Stimulated activated naive CD8-positive, alpha-beta T cell treated with anti-CD3 and anti-CD28 coated beads, Interleukin-15, Interleukin-2, amounts not matched to agents 100 U/mL and 50 U/mL, for 24 hours (primary cell): Measurements from ENCODE around the gene ZMYM3.
A peak's percentile ranks its signal among the peaks of the same experiment; 100 is the strongest.
"Not testable (repeated sequence)": the region's sequence is repeated elsewhere in the genome, so short reads cannot be mapped to it uniquely, and the experiment has no call there.

ENCODE experiments used
- ATAC-seq: fragments of 150-1000 bp; cut with Tn5 transposase; one replicate; pipeline ENCODE4 v1.10.0; 2021
- DNase-seq: peaks from one replicate; pipeline ENCODE4 v3.0.0; 2021

Gene ZMYM3

DNA sequence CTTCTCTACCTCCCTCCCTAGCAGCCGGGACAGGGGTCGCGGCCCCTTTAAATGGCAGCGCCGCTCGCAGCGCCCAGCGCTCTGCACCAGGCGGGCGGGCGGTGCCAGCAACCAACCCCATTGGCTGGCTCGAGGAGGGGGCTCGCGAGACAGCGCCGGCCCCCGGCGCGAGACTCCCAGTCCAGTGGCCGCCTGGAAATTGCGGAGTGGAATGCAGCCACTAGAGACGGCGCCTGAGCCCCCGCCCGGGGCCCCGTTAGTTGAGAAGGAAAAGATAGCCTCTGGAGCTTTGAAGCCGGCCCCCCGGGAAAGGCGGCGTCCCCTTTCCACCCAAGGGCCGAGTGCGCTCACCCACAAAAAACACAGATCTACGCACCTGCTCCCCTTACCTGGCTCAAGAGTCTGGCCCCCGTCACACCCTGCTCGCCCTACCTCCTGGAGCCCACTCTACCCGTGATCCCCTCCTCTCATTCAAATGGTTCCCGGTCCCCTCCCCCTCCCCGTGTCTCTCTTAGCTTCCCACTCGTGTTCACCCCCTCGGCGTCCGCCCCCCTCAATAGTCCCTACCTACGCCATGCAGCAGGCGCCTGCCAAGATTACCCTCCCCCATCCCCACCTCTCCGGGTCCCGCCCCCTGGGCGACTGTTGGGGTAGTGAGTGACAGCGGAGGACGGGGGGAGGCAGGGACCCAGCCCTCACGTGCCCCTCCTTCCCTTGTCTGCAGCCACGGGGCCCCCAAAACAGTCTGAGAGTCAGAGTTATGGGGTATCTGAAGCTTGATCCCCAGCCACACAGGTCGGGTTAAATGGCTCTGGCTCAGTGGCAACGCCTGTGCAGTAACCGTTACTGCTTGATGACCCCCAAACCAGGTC is at the start of gene ZMYM3:
ZMYM3 (minus strand) TSS at position 49 of the 872 bp plus-strand sequence. CDS start 885 bp downstream, outside the sequence.
- peak; percentile 89 for ATAC-seq

DNA sequence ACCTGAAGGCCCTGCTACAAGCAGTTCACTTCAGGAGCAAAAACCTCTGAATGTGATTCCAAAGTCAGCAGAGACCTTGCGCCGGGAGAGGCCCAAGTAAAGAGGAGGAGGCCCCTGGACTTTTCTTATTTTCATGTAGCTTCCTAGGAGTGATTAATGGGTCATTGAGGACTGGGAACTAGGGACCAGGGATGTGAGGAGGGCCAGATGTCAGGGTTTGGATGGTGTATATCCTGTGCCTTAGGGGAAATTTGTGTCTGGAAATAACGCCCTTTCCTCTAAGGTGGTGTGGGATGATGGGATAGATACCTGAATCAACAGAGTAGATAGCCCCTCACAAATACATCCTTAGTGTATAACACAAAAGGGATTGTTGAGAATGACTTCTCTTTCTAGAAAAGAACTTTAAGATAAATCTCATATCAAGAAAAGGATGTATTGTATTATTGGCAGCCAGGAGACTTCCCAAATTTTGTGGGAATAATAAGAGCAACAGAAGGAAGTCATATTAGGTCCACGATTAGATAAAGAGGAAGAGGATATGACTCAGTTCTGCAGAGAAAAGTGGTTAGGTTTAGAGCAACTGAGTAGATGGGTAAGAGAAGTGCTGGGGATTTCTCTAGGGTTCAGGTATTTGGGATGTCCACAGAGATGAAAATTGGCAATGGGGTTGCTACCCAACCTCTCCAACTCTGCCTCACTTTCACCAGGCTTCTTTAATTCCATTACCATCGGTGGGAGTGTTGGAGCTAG is 48.7 kb upstream of the ZMYM3 start:
- DNase-seq: no peak
- ATAC-seq: no peak

More for the DNA sequence above, at the start of gene ZMYM3:
- DNase-seq: peak; percentile 80

DNA sequence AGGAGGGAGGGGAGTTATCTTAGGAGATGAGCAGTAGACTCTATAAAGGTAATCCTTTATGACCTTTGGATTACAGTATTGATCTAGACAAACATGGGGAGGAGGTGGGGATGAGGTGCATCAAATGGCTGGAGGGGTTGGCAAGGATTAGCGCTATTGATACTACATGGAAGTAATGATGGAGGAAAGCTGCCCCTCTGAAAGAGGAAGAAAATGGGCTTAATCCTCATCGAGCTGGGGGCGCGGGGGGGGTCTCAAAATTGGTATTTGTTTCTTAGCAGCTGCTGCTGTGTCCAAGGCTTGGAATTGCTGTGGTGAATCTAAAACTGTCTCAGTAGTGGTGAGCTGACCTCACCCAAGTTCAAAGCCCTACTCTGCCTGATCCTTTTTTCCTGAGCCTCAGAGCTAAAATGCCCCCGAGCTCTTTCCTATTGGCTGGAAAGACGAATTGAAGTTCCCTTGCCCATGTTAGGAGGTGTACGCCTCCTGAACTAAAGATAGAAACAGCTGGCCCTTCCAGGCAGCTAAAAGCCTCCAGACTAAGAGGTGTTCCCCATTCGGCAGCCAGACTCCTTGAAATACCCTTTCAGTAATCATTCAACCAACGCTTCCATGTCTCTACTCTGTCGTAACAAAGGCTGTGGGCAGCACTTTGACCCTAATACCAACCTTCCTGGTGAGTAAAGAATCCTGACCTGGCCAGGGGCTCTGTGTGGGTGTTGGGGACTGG is 47.4 kb upstream of the ZMYM3 start, which contains the start of gene ITGB1BP2:
ITGB1BP2 (plus strand) TSS at position 556 of the 730 bp plus-strand sequence; CDS start at position 613, 57 bp downstream.
- ATAC-seq (no peak), DNase-seq (no peak)

DNA sequence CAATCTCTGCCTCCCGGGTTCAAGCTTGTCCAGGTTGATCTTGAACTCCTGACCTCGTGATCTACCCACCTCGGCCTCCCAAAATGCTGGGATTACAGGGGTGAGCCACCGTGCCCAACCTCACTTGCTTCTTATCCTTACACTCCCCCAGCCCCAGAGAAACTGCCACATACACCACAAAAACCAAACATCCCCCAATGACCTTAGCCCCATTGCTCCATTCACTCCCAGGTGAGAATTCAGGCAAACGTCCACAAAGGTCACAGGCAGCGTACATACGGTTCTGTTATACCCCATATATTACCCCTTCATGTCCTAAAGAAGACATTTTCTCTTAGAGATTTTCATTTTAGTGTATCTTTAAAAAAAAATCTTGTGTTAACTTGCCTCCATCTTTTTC is 46.6 kb upstream of the ZMYM3 start:
- ATAC-seq, DNase-seq: not testable (repeated sequence)

DNA sequence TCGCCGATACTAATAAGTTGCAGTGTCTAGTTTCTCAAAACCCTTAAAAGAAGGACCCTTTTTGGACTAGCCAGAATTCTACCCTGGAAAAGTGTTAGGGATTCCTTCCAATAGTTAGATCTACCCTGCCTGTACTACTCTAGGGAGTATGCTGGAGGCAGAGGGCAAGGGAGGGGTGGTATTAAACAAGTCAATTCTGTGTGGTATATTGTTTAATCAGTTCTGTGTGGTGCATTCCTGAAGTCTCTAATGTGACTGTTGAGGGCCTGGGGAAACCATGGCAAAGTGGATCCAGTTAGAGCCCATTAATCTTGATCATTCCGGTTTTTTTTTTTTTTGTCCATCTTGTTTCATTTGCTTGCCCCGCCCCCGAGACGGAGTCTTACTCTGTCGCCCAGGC is 46.1 kb upstream of the ZMYM3 start:
- not testable (repeated sequence) for DNase-seq, ATAC-seq

DNA sequence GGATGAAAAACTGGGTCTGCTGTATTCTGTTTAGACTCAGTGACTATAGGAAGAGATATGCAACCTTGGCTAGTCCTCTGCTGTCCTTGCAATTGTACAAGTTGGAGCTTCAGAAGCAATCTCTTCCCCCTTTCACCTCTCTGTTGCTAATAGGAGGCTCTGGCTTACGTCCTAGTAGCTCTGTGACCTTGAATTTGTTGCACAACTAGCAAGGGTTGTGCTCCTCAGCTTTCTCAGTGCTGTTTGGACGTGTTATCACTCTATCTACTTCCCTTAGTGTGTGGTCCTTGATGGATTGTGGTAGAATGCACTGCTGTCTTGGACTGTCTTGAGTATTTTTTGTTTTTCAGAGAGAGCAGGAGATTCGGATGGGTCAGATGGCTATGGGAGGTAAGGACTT is 44.2 kb upstream of the ZMYM3 start:
- ATAC-seq (no peak), DNase-seq (no peak)

DNA sequence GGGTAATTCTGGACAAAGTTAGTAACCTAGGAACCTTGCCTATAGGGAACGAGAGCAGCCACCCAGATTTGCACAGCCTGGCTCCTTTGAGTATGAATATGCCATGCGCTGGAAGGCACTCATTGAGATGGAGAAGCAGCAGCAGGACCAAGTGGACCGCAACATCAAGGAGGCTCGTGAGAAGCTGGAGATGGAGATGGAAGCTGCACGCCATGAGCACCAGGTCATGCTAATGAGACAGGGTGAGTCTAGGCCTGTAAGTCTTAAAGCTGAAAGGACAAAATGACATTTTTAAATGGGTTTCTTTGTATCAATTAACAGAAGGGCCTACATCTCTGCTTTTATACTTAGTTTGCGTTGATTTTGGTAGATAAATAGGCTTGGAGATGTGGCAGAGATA is 42.9 kb upstream of the ZMYM3 start:
- ATAC-seq: no peak

DNA sequence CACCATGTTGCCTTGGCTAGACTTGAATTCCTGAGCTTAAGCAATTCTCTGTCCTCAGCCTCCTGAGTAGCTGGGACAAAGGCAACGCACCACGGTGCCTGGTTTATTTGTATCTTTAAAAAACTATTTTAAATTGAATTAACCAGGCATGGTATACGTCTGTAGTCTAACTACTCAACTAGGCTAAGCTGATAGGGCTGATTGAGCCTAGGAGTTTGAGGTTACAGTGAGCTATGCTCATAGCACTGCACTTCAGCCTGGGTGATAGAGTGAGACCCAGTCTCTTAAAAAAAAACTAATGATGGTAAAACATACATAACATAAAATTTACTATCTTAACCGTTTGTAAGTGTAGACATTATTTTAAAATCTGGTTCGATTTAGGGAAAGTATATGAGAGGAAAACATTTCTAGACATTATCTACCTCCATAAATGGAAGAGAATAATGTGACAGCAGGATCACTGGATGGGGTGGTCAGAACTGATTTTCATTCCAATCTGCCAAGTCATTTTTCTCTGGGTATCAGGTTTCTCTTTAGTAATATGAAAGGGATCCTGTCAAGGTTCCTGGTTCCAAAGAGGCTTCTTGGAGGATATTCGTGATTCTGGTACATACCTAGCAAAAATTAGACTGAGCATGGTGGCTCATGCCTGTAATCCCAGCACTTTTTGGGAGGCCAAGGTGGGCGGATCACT is 38.9 kb upstream of the ZMYM3 start:
- no peak for ATAC-seq
- no peak for DNase-seq

More for the DNA sequence above, 42.9 kb upstream of the ZMYM3 start:
- no peak for DNase-seq

DNA sequence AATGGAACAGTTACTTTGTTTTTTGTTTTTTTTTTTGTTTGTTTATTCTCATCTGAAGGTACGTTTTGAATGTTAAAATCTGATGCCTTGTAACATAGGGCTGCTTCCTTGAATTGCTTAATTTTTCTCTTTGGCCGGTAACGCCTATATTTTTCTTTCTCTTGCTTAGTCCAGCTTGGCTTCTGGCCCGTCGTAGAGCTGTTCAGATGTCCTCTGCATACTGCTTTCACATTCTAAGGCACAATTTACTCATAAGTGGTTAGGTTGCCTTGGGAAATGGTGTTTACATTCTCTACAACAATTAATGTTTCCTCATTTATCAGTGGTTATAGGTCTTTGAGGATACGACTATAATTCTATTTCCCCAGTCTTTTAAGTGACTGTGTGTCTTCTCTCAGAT is 37.4 kb upstream of the ZMYM3 start:
- ATAC-seq: no peak
- no peak for DNase-seq

DNA sequence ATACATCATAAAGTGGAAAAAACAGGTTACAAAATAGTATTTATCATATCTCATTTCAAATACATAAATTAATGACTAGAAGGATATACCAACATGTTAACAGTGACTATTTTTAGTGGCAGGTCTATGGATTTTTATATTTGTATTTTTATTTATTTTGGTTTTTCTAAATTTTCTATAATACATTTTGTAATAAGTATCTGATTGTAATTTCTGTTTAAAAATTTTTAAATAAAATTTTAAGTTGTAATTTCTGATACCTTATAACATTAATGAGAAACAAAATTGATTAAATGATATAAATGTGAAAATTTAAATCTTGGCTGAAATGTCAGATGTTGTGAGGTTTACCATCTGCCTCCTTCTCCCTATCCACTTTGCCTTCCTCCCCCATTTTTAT is 32.0 kb upstream of the ZMYM3 start:
- no peak for DNase-seq
- ATAC-seq: no peak

DNA sequence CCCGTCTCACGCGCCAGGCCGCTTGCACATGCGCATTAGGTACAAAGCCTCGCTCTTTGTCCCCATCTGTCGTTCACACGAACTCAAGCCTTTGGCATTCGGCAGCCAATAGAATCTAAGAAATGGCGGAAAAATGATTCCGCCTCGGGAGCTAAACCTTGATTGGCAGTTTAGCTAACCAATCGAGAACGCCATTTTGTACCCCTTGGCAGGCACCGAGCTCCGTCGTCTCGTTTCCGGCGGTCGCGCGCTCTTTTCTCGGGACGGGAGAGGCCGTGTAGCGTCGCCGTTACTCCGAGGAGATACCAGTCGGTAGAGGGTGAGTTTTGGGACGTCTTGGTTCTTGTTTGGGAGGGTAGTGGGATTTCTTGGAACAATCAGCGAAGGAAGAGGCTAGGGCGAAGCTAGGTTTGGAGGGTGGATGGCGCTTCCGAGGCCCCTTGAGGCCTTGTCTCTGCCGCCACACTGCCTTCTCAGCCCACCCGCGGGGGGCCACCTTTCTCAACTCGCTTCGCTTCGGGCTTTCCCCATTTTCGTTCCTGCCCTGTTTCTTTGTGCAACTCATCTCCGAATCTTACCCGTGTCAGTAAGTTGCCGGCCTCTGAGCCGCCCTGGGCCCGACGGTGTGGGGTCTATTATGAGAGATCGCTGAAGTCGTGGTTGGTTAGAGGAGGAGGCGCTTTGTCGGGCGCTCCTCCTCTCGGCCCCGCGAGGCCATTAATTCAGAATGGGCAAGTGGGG is 29.6 kb upstream of the ZMYM3 start, which contains the start of gene NONO:
NONO (plus strand) TSS at position 233 of the 741 bp plus-strand sequence. CDS start 7,003 bp downstream, outside the sequence.
- ATAC-seq: peak; percentile 79
- DNase-seq: peak; percentile 79

DNA sequence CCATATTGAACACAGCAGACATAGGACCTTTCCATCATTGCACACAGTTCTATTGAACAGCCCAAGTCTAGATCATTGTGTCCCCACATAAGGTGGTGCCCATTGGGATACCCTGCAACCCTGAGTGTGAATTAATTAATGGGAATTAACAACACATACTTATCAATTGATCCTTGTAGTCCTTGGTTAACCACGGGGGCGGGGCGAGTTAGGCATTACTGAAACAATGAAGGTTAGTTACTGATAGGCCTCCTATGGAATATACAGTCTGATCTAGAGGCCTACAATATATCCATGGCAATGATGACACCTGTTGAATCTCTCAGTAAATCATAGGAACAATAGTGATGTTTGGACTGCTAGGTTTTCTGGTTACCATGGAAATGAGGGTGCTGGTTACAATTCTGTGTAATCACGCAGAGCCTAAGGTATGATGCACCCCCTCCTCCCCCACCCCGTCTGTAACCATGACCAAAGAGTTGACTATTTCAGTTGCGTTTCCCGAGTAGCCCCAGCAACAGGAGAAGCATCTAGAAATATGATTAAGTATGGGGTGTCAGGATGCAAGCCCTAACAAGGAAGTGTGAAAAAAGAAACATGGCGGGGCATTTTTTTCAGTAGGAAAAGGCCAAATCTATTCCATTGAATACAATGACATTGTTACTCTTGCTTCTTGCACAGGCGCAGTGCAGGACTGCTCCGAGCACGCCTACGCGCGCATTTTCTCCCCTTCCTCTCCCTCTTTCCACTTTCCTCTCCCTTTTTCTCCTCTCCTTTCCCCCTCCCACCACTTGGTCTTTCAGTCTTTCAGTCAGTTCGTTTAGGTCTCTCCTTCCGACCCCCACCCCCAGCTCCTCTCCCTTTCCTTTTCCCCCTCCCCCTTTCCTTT is 28.8 kb upstream of the ZMYM3 start:
- peak; percentile 45 for DNase-seq
- peak; percentile 74 for ATAC-seq

DNA sequence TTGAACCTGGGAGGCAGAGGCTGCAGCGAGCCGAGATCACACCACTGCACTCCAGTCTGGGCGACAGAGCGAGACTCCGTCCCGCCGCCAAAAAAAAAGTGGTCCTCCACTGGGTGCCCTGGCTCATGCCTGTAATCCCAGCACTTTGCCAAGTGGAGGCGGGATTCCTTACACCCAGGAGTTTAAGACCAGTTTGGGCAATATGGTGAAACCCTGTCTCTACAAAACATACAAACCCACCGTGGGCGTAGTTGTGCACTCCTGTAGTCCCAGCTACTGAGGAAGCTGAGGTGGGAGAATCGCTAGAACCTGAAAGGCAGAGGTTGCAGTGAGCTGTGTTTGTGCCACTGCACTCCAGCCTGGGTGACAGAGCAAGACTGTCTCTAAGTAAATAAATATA is 27.4 kb upstream of the ZMYM3 start:
- DNase-seq, ATAC-seq: not testable (repeated sequence)

DNA sequence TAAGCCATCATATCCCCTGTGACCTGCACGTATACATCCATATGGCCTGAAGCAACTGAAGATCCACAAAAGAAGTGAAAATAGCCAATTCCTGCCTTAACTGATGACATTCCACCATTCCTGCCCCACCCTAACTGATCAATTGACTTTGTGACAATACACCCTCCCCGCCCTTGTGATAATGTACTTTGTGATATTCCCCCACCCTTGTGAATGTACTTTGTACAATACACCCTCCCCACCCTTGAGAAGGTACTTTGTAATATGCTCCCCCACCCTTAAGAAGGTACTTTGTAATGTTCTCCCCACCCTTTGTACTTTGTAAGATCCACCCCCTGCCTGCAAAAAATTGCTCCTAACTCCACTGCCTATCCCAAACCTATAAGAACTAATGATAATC is 18.4 kb upstream of the ZMYM3 start:
- ATAC-seq, DNase-seq: not testable (repeated sequence)

DNA sequence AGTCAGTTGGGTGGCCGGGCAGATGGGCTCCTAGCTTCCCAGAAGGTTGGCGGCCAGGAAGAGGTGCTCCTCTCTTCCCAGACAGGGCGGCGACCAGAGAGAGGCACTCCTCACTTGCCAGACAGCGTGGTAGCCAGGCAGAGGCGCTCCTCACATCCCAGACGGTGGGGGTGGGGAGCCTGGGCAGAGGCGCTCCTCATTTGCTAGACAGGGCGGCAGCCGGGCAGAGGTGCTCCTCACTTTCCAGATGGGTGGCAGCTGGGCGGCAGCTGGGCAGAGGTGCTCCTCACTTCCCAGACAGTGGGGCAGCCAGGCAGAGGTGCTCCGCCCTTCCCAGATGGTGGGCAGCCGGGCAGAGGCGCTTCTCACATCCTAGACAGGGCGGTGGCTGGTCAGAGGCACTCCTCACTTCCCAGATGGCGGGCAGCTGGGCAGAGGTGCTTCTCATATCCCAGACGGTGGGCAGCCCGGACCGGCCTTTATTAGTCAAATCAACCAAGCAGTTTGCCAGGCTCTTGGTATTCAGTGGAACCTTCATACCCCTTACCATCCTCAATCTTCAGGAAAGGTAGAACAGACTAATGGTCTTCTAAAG is 16.0 kb upstream of the ZMYM3 start:
- no peak for ATAC-seq
- DNase-seq: no peak

DNA sequence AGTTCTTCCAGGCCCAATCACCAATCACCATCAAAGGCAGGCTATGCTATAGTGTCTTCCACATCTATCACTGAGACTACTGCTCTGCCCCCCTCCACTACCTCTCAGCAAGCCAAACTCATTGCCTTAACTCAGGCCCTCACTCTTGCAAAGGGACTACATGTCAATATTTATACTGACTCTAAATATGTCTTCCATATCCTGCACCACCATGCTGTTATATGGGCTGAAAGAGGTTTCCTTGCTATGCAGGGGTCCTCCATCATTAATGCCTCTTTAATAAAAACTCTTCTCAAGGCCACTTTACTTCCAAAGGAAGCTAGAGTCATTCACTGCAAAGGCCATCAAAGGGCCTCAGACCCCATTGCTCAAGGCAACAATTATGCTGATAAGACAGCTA is 14.7 kb upstream of the ZMYM3 start:
- ATAC-seq, DNase-seq: not testable (repeated sequence)

DNA sequence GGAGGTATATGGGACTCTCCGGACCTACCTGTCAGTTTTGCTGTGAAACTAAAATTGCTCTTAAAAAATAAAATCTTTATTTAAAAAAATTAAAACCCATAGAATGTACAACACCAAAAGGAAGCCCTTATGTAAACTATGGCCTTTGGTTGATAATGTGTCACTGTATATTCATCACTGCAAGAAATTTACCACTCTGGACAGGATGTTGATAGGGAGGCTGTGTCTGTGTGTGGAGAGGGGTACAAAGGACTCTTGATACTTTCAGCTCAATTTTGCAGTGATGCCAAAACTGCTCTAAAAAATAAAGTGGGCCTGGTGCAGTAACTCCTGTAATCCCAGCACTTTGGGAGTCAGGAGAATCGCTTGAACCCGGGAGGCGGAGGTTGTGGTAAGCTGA is 2.9 kb upstream of the ZMYM3 start:
- ATAC-seq (no peak), DNase-seq (no peak)

DNA sequence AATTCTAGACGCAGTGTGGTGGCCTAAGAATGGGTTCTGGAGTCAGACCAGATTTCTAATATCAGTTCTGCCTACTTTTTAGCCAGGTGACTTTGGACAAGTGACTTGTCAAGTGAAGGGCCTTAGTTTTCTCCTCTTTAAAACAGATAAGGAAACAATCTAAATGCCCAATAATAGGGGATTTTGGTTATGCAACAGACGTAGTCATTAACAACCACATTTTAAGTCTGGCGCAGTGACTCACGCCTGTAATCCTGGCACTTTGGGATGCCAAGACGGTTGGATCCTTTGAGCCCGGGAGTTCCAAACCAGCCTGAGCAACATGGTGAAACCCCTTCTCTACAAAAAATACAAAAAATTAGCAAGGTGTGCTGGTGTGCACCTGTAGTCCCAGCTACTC is 2.1 kb upstream of the ZMYM3 start:
- DNase-seq: no peak

More for the DNA sequence above, 2.1 kb upstream of the ZMYM3 start:
- no peak for ATAC-seq
